GM12878 (cell line): Measurements from ENCODE around the gene RGS6. TPM values are rescaled to one million over a fixed set of nuclear protein-coding genes. Genes with fewer than 3 reads are reported as not detected.

Experiments used
- ATAC-seq: fragments of 200-7000 bp; cut with Tn5 transposase; 3 replicates; pipeline ENCODE4 v1.9.1; 2020; ENCODE audit warnings: mild to moderate bottlenecking, moderate library complexity
- BruUV-seq: library from RNA; stranded (reverse); fragments of 400-500 nt; replicated peaks from 2 replicates; lab custom pipeline; 2021; lab: Mats Ljungman, UMichigan
- CTCF ChIA-PET: fragments of 300-600 bp; sonication (Branson Sonifier 250); formaldehyde crosslinking; extraction: SDS; loops from one replicate; lab custom pipeline; 2021; ENCODE audit warnings: inconsistent platforms; lab: Yijun Ruan, JAX
- POLR2A ChIA-PET: fragments of 350-600 bp; formaldehyde crosslinking; extraction: SDS; loops from one replicate; lab custom pipeline; 2021; ENCODE audit warnings: inconsistent platforms; lab: Charles Lee
- RAD21 ChIA-PET: fragments of 300-600 bp; sonication (Branson Sonifier 250); formaldehyde crosslinking; loops from one replicate; lab custom pipeline; 2023; ENCODE audit warnings: antibody characterized with exemption; ENCODE audit not compliant: unreplicated experiment; lab: Charles Lee
- SMC1A ChIA-PET: fragments of 300-600 bp; sonication (Branson Sonifier 250); formaldehyde crosslinking; loops from one replicate; lab custom pipeline; 2023; ENCODE audit not compliant: unreplicated experiment, uncharacterized antibody; lab: Charles Lee
- DNase-seq: peaks from one replicate; pipeline ENCODE4 v3.0.0-alpha.2; 2011; ENCODE audit warnings: low read depth, low spot score
- FAIRE-seq: peaks from 3 replicates; lab custom pipeline; 2011; peaks lifted over from hg19 to GRCh38; lab: Jason Lieb, UNC
- H2AFZ ChIP-seq: 2 replicates; pipeline ENCODE4 v1.6.0; 2011; ENCODE audit warnings: low read depth, low read length, control low read depth; ENCODE audit not compliant: control insufficient read depth
- H3K27ac ChIP-seq: 2 replicates; pipeline ENCODE4 v1.5.1; 2011; ENCODE audit warnings: control low read depth; ENCODE audit not compliant: control insufficient read depth, insufficient read depth
- H3K27me3 ChIP-seq, 2 experiments: replicated peaks in 1 of 2; 2 replicates each; pipeline versions ENCODE4 v1.6.0 to v1.6.1; 2011; ENCODE audit warnings: low read length in 1 of 2; ENCODE audit not compliant: control insufficient read depth in 2 of 2, insufficient read depth in 2 of 2
- H3K36me3 ChIP-seq, 2 experiments: 2 replicates each; pipeline ENCODE4 v1.5.1; 2011; ENCODE audit warnings: low read length in 1 of 2; ENCODE audit not compliant: control insufficient read depth in 2 of 2, insufficient read depth in 2 of 2
- H3K4me1 ChIP-seq: 2 replicates; pipeline ENCODE4 v1.6.1; 2011; ENCODE audit warnings: mild to moderate bottlenecking, low read length, moderate library complexity, mixed read lengths; ENCODE audit not compliant: control insufficient read depth, insufficient read depth
- H3K4me2 ChIP-seq: 2 replicates; pipeline ENCODE4 v1.6.0; 2011; ENCODE audit warnings: control low read depth; ENCODE audit not compliant: control insufficient read depth, insufficient read depth
- H3K4me3 ChIP-seq: fragments of 200-600 bp; sonication (generic); 2 replicates; pipeline ENCODE4 v1.5.1; 2016
- H3K79me2 ChIP-seq: 2 replicates; pipeline ENCODE4 v1.6.0; 2011; ENCODE audit warnings: low read length; ENCODE audit not compliant: control insufficient read depth, insufficient read depth
- H3K9ac ChIP-seq: 2 replicates; pipeline ENCODE4 v1.8.0; 2011; ENCODE audit warnings: low read length, control low read depth, mixed read lengths; ENCODE audit not compliant: control insufficient read depth, insufficient read depth
- H3K9me3 ChIP-seq: replicated peaks from 3 replicates; pipeline ENCODE4 v1.5.1; 2011; ENCODE audit warnings: mild to moderate bottlenecking, low read length; ENCODE audit not compliant: control insufficient read depth, insufficient read depth
- H4K20me1 ChIP-seq: 2 replicates; pipeline ENCODE4 v1.6.0; 2011; ENCODE audit not compliant: control insufficient read depth, insufficient read depth
- BHLHE40 ChIP-seq, 2 experiments: fragments of 450-650 bp in 1 of 2; IDR thresholded peaks; 2 replicates each; pipeline ENCODE4 v1.6.1; 2011 to 2017; ENCODE audit warnings: low read depth in 2 of 2, borderline replicate concordance in 1 of 2, improper control_type of control experiment in 1 of 2, low read length in 1 of 2, mild to moderate bottlenecking in 1 of 2
- CHD2 ChIP-seq: IDR thresholded peaks from 2 replicates; pipeline ENCODE4 v1.6.1; 2011; ENCODE audit warnings: low read depth, low read length, improper control_type of control experiment, borderline replicate concordance
- JUND ChIP-seq: IDR thresholded peaks from 2 replicates; pipeline ENCODE4 v1.6.1; 2012; ENCODE audit warnings: low read depth, mild to moderate bottlenecking, low read length, improper control_type of control experiment, moderate library complexity
- NFYA ChIP-seq: IDR thresholded peaks from 2 replicates; pipeline ENCODE4 v1.6.1; 2011; ENCODE audit warnings: low read depth, mild to moderate bottlenecking, low read length, improper control_type of control experiment, borderline replicate concordance
- PAX5 ChIP-seq: IDR thresholded peaks from 2 replicates; pipeline ENCODE4 v1.6.1; 2011; ENCODE audit warnings: low read depth, low read length, borderline replicate concordance
- SP1 ChIP-seq: IDR thresholded peaks from one replicate; pipeline ENCODE4 v1.6.1; 2011; ENCODE audit warnings: low read depth, low read length
- ZNF274 ChIP-seq: IDR thresholded peaks from one replicate; pipeline ENCODE4 v1.8.0; 2011; ENCODE audit not compliant: insufficient read length, insufficient read depth
- ZSCAN29 ChIP-seq: fragments of 450-650 bp; IDR thresholded peaks from 2 replicates; pipeline ENCODE4 v1.6.1; 2017; ENCODE audit warnings: mild to moderate bottlenecking, moderate library complexity
- WGBS: methylation state at CpG from one replicate; pipeline ENCODE4 v1.1.6; 2016; ENCODE audit warnings: low lambda C conversion rate; ENCODE audit not compliant: insufficient replicate concordance, insufficient coverage; ENCODE audit errors: missing lambda C conversion rate; 5-methylcytosine and 5-hydroxymethylcytosine counted together
- in situ Hi-C: fragments of 300-500 bp; cut with MboI; formaldehyde crosslinking; loops from 9 replicates; pipeline ENCODE4 v1.14.3; 2018; ENCODE audit warnings: mixed read lengths
- intact Hi-C: fragments of 100-400 bp; cut with micrococcal nuclease; formaldehyde crosslinking; loops from one replicate; pipeline ENCODE4 v1.14.2; 2022; ENCODE audit not compliant: unreplicated experiment
- polyA plus RNA-seq, 11 experiments: library from polyadenylated mRNA; depleted of rRNA in 4 of 11; unstranded in 6 of 11; stranded (reverse) in 5 of 11; fragments of >200 nt; fragmentation: Nextera tagmentation in 4 of 11; fragmentation: Illumina TruSeq in 1 of 11; extraction: Ambion mirVana in 4 of 11; extraction: Trizol in 1 of 11; gene quantifications; 1 replicate in 1 of 11; 2 replicates in 10 of 11; pipeline versions ENCODE4 v1.2.1 to v1.2.3, GENCODE V29; 2011 to 2016; ENCODE audit warnings: inconsistent platforms in 2 of 11, missing spikeins in 2 of 11, low read depth in 1 of 11
- total RNA-seq, 4 experiments: library from RNA; depleted of rRNA in 3 of 4; stranded (reverse); fragments of >200 nt in 3 of 4; fragmentation: Illumina TruSeq in 1 of 4; extraction: Trizol in 1 of 4; gene quantifications; 2 replicates each; pipeline versions ENCODE4 v1.2.1 to v1.2.3, GENCODE V29; 2013 to 2021
- TF ChIP-seq, protein P1 (sequence below): IDR thresholded peaks from 2 replicates; pipeline ENCODE4 v1.6.1; 2012; ENCODE audit warnings: low read length, inconsistent platforms
- TF ChIP-seq, protein P2 (sequence below): fragments of 450-650 bp; IDR thresholded peaks from 2 replicates; pipeline ENCODE4 v1.6.1; 2016; ENCODE audit warnings: mild to moderate bottlenecking, moderate library complexity, borderline replicate concordance
- TF ChIP-seq, protein P3 (sequence below): fragments of 450-650 bp; IDR thresholded peaks from 2 replicates; pipeline ENCODE4 v1.6.1; 2016; ENCODE audit warnings: mild to moderate bottlenecking
- TF ChIP-seq, protein P4 (sequence below): fragments of 450-650 bp; IDR thresholded peaks from 2 replicates; pipeline ENCODE4 v1.6.1; 2014; ENCODE audit warnings: mild to moderate bottlenecking

The RGS6 gene
- total and polyA plus RNA-seq, 10 of the 15 experiments (the other 5 are each of a cell fraction or from before 2014, with no cell fraction given), result 3.9 to 18.1 (median 12.4) TPM

DNA sequence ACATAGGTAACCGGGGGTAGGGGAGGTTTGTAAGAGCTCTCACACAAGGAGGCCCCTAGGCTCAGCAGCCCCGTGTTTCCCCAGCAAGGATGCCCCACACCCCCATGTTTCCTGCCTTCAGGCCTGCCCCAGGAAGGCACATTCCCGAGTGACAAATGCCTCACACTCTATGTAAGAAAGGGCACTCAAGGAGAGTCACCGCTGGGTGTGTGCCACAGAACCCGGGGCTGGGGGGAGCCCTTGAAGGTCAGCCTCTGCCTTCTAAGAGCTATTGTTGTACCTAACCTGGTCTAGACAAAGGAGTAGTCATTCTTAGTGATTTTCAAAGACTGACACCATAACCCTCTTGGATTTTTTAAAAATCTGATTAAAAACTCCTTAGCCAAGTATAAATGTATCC, 628.1 kb downstream of the RGS6 start:
- Histone ChIP-seq H3K27me3 (no peaks in the 10 kb centered on the region), H2AFZ (no peak overlapping the region), H3K4me1 (no peaks in the 10 kb centered on the region), H4K20me1 (no peaks in the 10 kb centered on the region), H3K4me3 (no peak overlapping the region), H3K27ac (no peak overlapping the region), H3K9ac (no peak overlapping the region), H3K79me2 (no peaks in the 10 kb centered on the region), H3K9me3 (no peaks in the 10 kb centered on the region), H3K36me3 (no peaks in the 10 kb centered on the region), H3K4me2 (no peak overlapping the region)
- in situ Hi-C loops (no loop called here), intact Hi-C loops (no loop called here)
- RAD21 ChIA-PET, result interaction anchor here (0.6 to 1.0 kb wide), 2 partner anchors 41 to 101 kb away, joined by 3 to 4 read pairs; no protein-coding TSS in a partner anchor
- CTCF ChIA-PET, result interaction anchor here (0.5 to 1.3 kb wide), 5 partner anchors 9 to 491 kb away, joined by 3 to 5 read pairs (median 4); no protein-coding TSS in a partner anchor
- 38% methylated on average over 5 of the region's 5 CpGs for WGBS
- BruUV-seq, result no TSS peak
- FAIRE-seq (no peak), ATAC-seq (no peak), DNase-seq (no peak)
- TF ChIP-seq, protein P1, sequence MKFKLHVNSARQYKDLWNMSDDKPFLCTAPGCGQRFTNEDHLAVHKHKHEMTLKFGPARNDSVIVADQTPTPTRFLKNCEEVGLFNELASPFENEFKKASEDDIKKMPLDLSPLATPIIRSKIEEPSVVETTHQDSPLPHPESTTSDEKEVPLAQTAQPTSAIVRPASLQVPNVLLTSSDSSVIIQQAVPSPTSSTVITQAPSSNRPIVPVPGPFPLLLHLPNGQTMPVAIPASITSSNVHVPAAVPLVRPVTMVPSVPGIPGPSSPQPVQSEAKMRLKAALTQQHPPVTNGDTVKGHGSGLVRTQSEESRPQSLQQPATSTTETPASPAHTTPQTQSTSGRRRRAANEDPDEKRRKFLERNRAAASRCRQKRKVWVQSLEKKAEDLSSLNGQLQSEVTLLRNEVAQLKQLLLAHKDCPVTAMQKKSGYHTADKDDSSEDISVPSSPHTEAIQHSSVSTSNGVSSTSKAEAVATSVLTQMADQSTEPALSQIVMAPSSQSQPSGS, result no peak
- TF ChIP-seq, protein P2, sequence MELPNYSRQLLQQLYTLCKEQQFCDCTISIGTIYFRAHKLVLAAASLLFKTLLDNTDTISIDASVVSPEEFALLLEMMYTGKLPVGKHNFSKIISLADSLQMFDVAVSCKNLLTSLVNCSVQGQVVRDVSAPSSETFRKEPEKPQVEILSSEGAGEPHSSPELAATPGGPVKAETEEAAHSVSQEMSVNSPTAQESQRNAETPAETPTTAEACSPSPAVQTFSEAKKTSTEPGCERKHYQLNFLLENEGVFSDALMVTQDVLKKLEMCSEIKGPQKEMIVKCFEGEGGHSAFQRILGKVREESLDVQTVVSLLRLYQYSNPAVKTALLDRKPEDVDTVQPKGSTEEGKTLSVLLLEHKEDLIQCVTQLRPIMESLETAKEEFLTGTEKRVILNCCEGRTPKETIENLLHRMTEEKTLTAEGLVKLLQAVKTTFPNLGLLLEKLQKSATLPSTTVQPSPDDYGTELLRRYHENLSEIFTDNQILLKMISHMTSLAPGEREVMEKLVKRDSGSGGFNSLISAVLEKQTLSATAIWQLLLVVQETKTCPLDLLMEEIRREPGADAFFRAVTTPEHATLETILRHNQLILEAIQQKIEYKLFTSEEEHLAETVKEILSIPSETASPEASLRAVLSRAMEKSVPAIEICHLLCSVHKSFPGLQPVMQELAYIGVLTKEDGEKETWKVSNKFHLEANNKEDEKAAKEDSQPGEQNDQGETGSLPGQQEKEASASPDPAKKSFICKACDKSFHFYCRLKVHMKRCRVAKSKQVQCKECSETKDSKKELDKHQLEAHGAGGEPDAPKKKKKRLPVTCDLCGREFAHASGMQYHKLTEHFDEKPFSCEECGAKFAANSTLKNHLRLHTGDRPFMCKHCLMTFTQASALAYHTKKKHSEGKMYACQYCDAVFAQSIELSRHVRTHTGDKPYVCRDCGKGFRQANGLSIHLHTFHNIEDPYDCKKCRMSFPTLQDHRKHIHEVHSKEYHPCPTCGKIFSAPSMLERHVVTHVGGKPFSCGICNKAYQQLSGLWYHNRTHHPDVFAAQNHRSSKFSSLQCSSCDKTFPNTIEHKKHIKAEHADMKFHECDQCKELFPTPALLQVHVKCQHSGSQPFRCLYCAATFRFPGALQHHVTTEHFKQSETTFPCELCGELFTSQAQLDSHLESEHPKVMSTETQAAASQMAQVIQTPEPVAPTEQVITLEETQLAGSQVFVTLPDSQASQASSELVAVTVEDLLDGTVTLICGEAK, result no peak
- TF ChIP-seq SP1 (no peak), NFYA (no peak), CHD2 (no peak), BHLHE40 (IDR thresholded peaks at IDR 0.05; ENCODE audit: borderline replicate concordance in 1 of 2, low read depth in 2 of 2, low read length in 1 of 2) (no peak), JUND (no peak), ZNF274 (no peak), PAX5 (no peak), ZSCAN29 (no peak)
- TF ChIP-seq, protein P3, sequence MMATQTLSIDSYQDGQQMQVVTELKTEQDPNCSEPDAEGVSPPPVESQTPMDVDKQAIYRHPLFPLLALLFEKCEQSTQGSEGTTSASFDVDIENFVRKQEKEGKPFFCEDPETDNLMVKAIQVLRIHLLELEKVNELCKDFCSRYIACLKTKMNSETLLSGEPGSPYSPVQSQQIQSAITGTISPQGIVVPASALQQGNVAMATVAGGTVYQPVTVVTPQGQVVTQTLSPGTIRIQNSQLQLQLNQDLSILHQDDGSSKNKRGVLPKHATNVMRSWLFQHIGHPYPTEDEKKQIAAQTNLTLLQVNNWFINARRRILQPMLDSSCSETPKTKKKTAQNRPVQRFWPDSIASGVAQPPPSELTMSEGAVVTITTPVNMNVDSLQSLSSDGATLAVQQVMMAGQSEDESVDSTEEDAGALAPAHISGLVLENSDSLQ, result no peak
- TF ChIP-seq, protein P4, sequence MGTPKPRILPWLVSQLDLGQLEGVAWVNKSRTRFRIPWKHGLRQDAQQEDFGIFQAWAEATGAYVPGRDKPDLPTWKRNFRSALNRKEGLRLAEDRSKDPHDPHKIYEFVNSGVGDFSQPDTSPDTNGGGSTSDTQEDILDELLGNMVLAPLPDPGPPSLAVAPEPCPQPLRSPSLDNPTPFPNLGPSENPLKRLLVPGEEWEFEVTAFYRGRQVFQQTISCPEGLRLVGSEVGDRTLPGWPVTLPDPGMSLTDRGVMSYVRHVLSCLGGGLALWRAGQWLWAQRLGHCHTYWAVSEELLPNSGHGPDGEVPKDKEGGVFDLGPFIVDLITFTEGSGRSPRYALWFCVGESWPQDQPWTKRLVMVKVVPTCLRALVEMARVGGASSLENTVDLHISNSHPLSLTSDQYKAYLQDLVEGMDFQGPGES, result no peak
- SMC1A ChIA-PET, result interaction anchor here (0.6 to 1.0 kb wide), 2 partner anchors 47 to 422 kb away, joined by 3 to 5 read pairs; no protein-coding TSS in a partner anchor
- POLR2A ChIA-PET, result interaction anchor here (0.5 kb wide), 1 partner anchor 49 kb away, joined by 3 read pairs; no protein-coding TSS in a partner anchor
